SW 1271 (cell line): ENCODE results near the gene PARD3.
"Not testable (repeated sequence)": the region's sequence is repeated elsewhere in the genome, so short reads cannot be mapped to it uniquely, and the experiment has no call there.

ENCODE experiments used
- DNase-seq, 2 experiments: peaks; one replicate each; lab custom pipeline; 2025; lab: John Stamatoyannopoulos, UW

The PARD3 gene

GRCh38 chr10:34297541-34298345 lies 517.4 kb downstream of the PARD3 start:
- DNase-seq: no peak

DNA sequence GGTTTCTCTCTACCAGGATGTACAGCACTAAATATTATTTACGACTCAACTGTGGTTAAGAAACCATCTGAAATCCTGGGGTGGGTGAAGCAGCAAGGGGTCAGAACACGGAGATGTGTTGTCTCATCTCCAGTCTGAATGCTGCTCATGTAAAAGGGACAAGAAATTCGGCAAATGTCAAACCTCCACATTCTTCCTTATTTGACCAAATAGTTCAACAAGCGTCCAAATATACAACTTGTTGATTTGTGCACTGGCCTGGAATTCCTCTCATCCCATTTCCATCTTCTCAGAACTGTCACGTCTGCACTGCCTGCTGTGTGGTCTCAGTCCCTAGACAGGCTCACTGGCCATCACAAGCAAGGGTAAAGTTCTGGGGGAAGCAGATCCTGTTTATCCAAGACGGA lies 520.0 kb downstream of the PARD3 start:
- no peak for DNase-seq

DNA sequence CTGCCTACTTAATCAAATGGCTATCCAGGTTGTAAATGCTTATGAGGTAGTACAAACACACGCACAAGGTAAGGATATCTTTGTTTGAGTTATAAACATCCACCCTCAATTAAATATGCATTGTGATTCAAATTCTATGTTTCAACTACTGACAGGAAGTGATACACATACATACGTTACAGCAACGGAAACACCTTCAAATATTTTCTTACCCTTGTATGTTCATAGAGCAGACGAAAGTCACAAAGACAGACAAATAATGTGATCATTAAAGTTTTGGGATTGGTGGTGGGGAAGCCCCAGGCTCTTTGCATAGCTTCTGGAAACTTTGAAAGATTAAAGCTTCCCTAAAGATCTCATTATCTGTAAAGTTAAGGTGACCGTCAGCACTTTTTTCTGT lies 521.0 kb downstream of the PARD3 start:
- no peak for DNase-seq

GRCh38 chr10:34292675-34293074 lies 522.4 kb downstream of the PARD3 start:
- DNase-seq: no peak

- DNase-seq: no peak
These were observed 522.9 kb downstream of the PARD3 start for GRCh38 chr10:34292194-34292565.

- no peak for DNase-seq
These were observed 523.5 kb downstream of the PARD3 start for GRCh38 chr10:34291466-34292193.

DNA sequence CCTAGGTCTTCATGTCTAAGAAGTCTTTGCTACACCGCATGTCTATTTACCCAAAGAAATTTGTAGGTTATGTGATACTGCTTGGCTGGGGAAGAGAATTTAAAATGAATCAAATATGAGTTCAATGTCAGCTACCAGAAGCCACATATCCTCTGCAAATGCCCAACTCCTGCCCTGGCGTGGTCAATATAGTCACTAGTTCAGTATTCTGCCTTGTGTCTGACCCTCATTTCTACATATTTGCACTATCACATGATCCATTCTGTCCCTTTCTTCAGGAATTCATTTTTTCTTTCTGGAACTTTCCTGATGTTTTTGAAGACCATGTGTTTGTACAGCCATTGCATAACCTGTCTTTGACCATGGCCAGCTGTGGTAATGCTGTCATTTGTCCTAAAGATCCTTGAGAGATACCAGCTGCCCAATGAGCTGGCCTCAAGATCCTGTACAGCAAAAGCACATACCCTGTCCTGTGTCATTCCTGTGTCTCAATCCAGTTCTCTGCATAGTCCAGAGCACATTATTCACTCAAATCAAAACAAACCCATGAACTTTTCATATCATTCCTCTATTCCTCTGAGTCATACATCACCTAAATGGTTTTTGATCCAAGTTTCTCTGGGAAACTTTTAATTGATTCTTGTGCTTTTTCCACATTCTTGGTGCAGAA lies 524.5 kb downstream of the PARD3 start:
- no peak for DNase-seq

GRCh38 chr10:34288634-34289033 lies 526.5 kb downstream of the PARD3 start:
- no peak for DNase-seq

DNA sequence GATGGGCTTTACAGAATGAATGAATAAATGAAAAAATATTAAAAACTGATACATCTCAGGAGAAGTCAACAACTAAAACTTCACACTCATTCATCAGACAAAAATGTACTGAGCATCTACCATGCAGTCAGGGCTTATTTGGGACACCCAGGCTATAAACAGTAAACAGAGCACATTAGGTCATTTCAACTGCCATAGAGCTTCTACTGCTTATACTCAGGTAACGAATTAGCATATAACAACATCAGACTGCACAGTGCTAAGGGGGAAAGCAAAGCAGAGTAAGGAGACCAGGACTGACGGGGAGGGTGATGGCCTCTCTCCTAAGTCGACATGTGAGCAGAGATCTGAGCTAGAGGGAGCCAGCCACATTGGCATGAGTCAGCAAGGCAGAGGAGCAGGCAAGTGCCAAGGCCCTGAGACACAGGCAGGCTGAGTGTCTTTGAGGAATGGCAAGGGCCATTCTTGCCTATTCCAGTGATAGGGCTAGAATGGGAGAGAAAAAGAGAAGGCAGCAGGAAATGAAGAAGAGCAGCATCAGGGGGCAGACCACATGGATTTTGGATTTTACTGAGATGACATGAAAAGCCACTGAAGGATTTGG lies 528.9 kb downstream of the PARD3 start:
- DNase-seq: peak in 1 of 2 experiments; percentile 42

DNA sequence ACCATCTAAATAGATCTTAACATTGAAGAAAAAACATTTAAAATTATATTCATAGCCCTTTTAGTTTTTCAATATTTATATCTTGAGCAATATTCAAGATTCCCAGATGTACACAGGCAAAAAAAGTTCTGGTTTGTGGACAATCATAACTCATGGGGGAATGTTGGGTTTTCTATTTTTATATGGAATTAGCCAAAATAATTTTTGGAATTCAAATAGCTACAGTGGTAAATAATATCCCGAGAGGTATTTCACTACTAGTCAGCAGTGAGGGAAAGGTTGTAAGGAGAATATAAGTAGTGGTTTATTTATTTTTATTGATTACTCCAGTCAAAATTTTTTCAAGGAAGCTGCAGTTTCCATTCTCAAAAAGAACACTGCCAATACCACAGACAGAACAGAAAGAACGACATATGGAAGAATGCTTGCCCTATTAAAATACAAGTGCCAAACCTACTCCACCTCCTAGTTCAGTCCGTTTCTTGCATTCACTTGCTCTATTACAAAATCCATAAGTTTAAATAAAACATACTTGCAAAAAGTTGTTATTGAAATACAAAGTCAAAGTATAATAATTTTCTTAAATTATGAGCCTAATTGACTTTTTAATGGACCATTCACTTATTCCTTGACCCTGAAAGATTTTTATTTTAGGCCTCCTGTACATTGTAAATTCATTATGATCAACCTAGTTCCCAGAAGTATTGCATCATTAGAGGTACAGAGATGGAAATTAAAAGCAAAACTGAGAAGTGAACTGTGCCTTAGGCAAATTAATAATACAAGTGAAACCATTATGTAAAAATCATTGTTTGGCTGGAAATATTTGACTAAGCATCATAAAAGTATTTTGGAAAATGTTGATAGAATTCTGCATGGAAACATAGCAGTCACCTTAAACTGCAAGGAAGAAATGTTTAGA lies 533.2 kb downstream of the PARD3 start:
- DNase-seq: no peak

DNA sequence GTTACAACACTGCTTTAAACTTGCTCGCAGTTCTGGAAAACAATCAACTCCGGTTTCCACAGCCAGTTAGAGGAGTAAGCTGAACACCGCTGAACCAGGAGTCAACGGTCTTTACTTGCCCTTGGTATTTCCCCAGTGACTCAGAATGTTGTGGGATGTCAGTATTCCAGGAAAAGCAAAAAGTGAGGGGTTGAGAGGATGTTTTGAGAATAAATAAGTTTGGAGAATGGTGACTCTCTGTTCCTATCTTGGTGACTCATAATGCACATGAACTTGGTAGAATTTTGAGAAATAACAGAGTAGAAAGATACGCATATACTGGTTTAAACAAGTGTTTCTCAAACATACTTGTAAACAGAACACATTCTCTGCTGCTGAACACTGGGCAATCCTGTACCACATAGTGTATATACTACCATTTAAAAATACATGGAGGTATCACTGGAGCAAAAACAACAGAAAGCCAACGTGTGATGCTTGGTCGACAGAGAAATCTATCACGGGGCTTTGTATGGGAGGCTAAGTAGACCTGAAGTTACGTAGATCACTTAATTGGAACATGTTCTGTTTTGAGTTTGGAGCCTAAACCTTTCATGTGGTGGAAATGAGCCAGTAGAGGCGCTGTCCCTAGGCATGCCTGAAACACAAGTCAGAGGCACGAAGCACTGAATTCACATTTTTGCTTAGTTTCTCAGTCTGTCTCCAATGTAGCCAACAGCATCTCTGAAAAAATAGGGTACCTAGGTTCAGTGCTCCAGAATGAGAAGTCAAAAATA lies 534.3 kb downstream of the PARD3 start:
- peak; percentile 42 to 93 for DNase-seq

DNA sequence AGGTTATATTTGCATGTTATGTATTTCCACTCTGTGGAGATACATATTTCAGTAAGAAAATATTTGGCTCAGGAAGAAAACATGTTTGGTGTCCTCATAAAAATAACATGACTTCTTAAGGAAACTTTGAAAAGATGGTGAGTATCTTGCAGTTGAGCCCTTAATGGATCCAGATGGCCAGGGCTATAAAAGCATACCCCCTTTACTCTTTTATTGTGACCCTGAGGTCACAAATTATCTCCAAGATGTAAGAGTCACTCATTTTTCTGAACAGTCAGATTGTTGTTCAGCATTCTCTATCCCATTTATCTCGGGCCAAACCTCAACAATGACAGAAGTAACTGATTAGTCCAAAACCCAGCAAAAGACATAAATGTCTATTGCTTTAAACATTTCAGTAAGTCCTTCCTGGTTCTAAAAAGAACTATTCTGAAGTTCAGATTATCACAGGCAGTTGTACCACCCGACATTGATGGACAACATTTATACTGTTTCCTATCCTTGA lies 539.4 kb downstream of the PARD3 start:
- DNase-seq: no peak

- no peak for DNase-seq
These were observed 540.2 kb downstream of the PARD3 start for GRCh38 chr10:34274906-34275305.

- DNase-seq: no peak
These were observed 541.8 kb downstream of the PARD3 start for GRCh38 chr10:34273340-34273739.

DNA sequence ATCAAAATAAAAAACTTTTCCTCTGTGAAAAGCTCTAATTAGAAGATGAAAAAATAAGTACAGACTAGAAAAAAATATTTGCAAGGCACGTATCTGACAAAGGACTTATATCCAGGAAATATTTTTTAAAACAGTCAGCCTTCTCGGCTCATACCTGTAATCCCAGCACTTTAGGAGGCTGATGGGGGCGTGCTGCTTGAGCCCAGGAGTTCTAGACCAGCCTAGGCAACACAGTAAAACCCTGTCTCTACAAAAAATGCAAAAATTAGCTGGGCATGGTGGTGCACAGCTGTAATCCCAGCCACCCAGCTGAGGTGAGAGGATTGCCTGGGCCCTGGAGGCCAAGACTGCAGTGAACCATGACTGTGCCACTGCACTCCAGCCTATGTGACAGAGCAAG lies 542.8 kb downstream of the PARD3 start:
- no peak for DNase-seq

- not testable (repeated sequence) for DNase-seq
These were observed 546.7 kb downstream of the PARD3 start for GRCh38 chr10:34268410-34268809.

GRCh38 chr10:34262985-34263384 lies 552.1 kb downstream of the PARD3 start:
- DNase-seq: peak in 1 of 2 experiments; percentile 7

- DNase-seq: no peak
These were observed 554.2 kb downstream of the PARD3 start for GRCh38 chr10:34260904-34261303.

DNA sequence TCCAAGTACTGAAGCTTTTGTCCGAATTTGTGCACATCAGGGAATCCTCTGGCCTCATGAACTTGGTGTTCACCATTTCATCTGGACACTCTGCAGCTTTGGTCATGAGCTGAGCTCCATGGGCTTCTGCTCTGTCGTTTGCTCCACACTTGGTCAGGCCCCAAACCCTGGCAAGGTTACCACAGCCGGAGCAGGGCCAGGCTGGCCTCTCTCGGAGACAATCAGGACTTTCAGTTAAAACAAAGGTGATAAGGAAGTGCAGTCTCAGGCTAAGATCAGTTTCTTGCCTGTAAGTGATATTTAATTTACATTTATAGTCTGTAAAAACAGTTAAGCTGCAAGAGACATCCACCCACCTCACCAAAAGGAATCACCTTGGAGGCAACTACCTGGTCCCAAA lies 558.9 kb downstream of the PARD3 start:
- DNase-seq: no peak

GRCh38 chr10:34255035-34255434 lies 560.1 kb downstream of the PARD3 start:
- no peak for DNase-seq
